Measurements from ENCODE around the gene TXNL4A.

Gene TXNL4A

GRCh38 chr18:79949697-79950487 lies 38.5 kb downstream of the TXNL4A start:
- in situ Hi-C loops (cut with MboI; ENCODE audit: low sequenced_read_pairs) = no loop called here

GRCh38 chr18:79948719-79949411 lies 39.5 kb downstream of the TXNL4A start:
- in situ Hi-C loops (cut with MboI; ENCODE audit: low sequenced_read_pairs) = no loop called here

- in situ Hi-C loops (cut with MboI; ENCODE audit: low sequenced_read_pairs) = no loop called here
Measured at GRCh38 chr18:79947881-79948610, 40.3 kb downstream of the TXNL4A start.

- in situ Hi-C loops (cut with MboI; ENCODE audit: low sequenced_read_pairs) = no loop called here
Measured at GRCh38 chr18:79947054-79947755, 41.2 kb downstream of the TXNL4A start.

GRCh38 chr18:79945118-79946042 lies 43.0 kb downstream of the TXNL4A start:
- in situ Hi-C loops (cut with MboI; ENCODE audit: low sequenced_read_pairs) = no loop called here

- in situ Hi-C loops (cut with MboI; ENCODE audit: low sequenced_read_pairs) = no loop called here
Measured at GRCh38 chr18:79944746-79945117, 43.6 kb downstream of the TXNL4A start.

- in situ Hi-C loops (cut with MboI; ENCODE audit: low sequenced_read_pairs) = no loop called here
Measured at GRCh38 chr18:79944126-79944731, 44.1 kb downstream of the TXNL4A start.

GRCh38 chr18:79943608-79944125 lies 44.7 kb downstream of the TXNL4A start:
- in situ Hi-C loops (cut with MboI; ENCODE audit: low sequenced_read_pairs) = no loop called here

- in situ Hi-C loops (cut with MboI; ENCODE audit: low sequenced_read_pairs) = no loop called here
Measured at GRCh38 chr18:79942786-79943607, 45.4 kb downstream of the TXNL4A start.

- in situ Hi-C loops (cut with MboI; ENCODE audit: low sequenced_read_pairs) = no loop called here
Measured at GRCh38 chr18:79942211-79942610, 46.2 kb downstream of the TXNL4A start.

GRCh38 chr18:79941473-79942119 lies 46.8 kb downstream of the TXNL4A start:
- in situ Hi-C loops (cut with MboI; ENCODE audit: low sequenced_read_pairs) = no loop called here

- in situ Hi-C loops (cut with MboI; ENCODE audit: low sequenced_read_pairs) = no loop called here
Measured at GRCh38 chr18:79940814-79941472, 47.4 kb downstream of the TXNL4A start.

GRCh38 chr18:79940126-79940813 lies 48.1 kb downstream of the TXNL4A start:
- in situ Hi-C loops (cut with MboI; ENCODE audit: low sequenced_read_pairs) = no loop called here

- in situ Hi-C loops (cut with MboI; ENCODE audit: low sequenced_read_pairs) = no loop called here
Measured at GRCh38 chr18:79939096-79939495, 49.3 kb downstream of the TXNL4A start.

GRCh38 chr18:79938196-79938595 lies 50.2 kb downstream of the TXNL4A start:
- in situ Hi-C loops (cut with MboI; ENCODE audit: low sequenced_read_pairs) = no loop called here

GRCh38 chr18:79937103-79937860 lies 51.1 kb downstream of the TXNL4A start:
- in situ Hi-C loops (cut with MboI; ENCODE audit: low sequenced_read_pairs) = no loop called here
